Stimulated activated CD8-positive, alpha-beta memory T cell treated with anti-CD3 and anti-CD28 coated beads, Interleukin-2, amount 100 ng/mL, for 1 hour (primary cell): ENCODE results near the gene ZFYVE19.
A peak's percentile ranks its signal among the peaks of the same experiment; 100 is the strongest.

Experiments used
- DNase-seq, 2 donors: peaks; one replicate each; pipeline ENCODE4 v3.0.0-alpha.2; 2020; ENCODE audit warnings: low read depth in 2 of 2

The ZFYVE19 gene, protein sequence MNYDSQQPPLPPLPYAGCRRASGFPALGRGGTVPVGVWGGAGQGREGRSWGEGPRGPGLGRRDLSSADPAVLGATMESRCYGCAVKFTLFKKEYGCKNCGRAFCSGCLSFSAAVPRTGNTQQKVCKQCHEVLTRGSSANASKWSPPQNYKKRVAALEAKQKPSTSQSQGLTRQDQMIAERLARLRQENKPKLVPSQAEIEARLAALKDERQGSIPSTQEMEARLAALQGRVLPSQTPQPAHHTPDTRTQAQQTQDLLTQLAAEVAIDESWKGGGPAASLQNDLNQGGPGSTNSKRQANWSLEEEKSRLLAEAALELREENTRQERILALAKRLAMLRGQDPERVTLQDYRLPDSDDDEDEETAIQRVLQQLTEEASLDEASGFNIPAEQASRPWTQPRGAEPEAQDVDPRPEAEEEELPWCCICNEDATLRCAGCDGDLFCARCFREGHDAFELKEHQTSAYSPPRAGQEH

DNA sequence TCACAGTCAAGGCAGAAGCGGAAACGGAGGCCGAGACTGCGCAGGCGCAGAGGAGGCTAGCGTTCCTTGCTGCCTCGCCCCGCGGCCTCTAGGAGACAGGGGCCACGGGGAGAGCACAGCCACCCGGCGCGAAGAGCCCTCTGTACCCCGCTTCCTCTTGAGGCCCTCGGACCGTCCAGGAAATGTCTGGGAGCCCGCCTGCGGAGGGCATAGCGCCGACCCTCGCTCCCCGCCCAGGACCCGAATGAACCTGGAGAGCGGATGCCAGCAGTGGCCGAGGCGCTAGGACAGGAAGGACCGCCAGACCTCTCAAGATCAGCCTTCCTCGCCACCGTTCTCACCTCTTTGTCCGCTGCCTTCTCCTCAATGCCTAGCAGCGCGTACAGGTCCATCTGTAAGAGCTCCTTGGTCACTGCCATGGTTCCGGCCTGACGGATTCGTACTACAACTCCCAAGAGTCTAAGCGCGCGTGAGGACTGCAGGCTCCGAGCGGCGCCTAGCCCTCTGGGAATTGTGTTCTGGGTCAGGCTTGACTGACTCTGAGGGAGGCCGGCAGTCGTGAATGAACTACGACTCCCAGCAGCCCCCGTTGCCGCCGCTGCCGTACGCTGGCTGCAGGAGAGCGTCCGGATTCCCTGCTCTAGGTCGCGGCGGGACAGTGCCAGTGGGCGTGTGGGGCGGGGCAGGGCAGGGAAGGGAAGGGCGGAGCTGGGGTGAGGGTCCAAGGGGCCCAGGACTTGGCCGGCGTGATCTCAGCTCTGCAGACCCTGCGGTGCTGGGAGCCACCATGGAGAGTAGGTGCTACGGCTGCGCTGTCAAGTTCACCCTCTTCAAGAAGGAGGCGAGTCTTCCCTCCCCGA, at the start of gene ZFYVE19, which contains the start of gene DNAJC17:
Gene ZFYVE19 (plus strand): TSS at position 62 of the 860 bp plus-strand sequence. CDS start 501 bp downstream, at position 563.
Gene DNAJC17 (minus strand): TSS at position 446 of the 860 bp plus-strand sequence. CDS start 27 bp downstream, at position 419.
- DNase-seq: peak; percentile 86

DNA sequence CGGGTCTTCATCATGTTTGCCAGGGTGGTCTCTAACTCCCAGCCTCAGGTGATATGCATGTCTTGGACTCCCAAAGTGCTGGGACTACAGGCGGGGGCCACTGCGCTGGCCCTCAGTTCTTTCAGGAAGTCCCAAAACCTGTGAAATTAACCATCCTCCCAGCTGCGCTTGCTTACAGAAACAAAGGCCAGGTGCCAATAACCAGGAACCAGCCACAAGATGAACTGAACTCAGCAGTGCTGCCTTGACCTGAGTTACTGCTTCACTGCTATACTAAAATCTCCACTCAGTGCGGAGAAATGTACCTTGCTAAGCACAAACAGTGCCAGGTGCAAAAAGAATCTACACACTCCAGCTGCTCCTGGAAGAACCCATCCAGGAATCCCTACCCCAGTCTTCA, 46.9 kb upstream of the ZFYVE19 start:
- no peak for DNase-seq

DNA sequence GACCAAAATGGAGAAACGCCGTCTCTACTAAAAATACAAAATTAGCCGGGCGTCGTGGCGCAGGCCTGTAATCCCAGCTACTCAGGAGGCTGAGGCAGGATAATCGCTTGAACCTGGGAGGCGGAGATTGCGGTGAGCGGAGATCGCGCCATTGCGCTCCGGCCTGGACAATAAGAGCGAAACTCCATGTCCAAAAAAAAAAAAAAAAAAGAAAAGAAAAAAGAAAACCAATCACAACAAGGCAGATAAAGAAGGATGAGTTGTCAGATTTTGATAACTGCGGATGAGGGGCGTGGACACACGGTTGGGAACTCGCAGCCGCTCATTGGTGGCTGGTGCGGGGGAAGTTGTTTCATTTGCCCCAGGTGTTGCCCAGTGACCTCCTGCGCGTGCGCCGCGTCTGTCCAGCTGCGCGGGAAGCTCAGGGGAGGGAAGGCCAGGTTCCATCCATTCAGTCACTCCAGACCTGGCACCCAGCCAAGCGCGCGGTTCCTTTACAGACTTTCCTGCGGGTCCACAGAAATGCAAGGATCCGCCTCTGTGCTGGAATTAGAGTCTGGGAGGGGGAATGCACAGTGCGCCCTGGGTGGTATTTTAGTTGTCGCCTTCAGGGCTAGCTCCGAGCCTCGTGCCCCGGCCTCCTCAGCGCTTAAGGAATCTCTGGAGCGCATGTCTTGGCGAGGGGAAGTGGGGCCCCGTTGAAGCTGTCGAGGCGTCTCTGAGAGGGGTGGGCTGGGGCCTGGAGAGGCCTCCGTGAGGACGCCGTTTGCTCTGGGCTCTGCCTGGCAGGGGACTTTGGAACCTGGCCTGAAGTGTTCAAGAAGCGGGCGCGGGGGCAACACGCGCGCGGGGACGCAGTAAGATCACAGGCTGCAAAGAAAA, 43.7 kb upstream of the ZFYVE19 start:
- no peak for DNase-seq

DNA sequence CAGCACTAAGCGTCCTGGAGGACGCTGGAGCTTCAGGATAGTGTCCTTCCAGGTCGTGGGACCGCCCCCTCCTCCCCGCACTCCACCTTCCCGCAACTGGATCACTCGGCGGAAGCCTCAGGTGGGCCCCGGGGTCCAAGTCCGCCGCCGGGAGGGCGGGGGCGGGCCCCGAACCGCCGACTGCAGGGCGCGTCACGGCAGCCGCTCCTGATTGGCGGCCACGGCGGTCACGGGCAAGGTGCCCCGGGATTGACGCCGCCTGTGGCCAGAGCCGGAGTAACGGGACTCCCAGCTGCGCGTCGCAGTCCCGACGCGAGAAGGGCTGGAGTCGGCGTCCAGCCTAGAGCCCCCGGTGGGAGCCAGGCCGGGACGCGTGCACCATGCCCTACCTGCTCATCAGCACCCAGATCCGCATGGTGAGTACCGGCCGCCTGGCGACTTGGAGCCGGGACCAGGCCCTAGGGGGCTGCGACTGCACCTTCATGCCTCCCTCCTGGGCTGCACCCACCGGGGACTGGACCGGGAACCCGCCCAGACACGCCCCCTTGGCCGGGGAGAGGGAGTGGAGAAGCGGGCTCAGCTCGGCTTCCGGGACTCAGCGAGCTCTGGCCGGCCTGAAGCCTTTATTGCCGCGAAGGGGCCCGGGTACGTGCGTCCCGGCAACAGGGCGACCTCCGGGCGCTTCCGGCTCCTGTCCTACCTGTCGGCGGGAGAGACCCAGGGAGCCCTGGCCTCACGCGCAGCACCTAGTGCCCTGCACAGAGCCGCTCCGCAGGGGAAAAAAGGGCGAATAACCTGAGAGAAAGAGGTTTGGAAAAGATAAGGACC, 42.9 kb upstream of the ZFYVE19 start, which contains the start of gene GCHFR:
Gene GCHFR (plus strand): TSS at position 268 of the 828 bp plus-strand sequence. CDS start 113 bp downstream, at position 381.
- DNase-seq: peak in 1 of 2 donors; percentile 42

DNA sequence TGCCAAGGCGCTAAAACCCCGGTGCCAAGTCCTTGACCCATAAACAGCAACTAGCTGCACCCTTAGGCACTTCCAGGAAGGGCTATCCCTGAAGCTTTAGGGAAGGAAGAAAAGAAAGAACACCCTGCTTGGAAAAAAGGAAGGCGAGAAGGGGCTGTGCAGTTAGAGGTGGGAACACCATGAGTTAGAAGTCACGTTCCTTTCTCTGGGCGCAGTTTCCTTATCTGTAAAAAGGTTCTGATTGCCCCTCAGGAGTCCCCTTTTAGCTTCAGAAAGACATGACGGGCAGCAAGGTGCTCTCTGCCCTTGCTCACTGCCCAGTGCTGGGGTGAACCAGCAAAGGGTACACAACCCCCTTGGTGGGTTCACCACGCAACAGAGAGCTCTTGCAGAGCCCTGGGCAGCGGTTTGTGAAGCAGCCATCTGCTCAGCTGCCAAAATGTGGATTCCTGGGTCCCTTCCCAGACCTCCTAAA, 42.2 kb upstream of the ZFYVE19 start:
- no peak for DNase-seq

DNA sequence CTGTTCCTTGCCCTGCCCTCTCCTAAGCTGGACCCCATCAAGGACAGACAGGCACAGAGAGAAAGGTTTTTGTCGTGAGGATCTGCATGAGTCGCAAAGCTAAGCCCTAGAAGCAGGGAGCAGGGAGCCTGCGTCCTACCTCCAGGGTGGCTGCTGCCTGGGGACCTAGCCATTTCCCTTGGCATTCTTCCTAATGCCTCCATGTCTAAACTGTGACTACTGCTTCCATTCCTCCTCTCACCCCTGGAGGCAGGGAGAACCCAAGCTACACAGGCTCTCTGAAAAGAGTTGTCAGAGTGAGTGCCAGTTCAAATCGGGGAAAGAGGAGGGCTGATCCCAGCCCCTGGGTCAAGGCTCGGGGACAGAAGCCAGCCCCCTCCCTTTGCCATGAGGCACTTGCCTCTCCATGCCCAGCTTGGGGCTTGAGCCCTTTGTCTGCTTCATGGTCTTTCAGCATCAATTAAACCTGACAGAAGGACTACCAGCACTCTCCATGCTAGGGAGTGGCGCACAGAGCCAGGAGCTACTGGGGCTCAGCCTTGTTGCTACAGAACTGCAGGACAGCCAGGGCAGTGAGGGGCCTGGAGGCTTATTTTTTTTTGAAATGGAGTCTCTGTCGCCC, 40.6 kb upstream of the ZFYVE19 start:
- DNase-seq: no peak

DNA sequence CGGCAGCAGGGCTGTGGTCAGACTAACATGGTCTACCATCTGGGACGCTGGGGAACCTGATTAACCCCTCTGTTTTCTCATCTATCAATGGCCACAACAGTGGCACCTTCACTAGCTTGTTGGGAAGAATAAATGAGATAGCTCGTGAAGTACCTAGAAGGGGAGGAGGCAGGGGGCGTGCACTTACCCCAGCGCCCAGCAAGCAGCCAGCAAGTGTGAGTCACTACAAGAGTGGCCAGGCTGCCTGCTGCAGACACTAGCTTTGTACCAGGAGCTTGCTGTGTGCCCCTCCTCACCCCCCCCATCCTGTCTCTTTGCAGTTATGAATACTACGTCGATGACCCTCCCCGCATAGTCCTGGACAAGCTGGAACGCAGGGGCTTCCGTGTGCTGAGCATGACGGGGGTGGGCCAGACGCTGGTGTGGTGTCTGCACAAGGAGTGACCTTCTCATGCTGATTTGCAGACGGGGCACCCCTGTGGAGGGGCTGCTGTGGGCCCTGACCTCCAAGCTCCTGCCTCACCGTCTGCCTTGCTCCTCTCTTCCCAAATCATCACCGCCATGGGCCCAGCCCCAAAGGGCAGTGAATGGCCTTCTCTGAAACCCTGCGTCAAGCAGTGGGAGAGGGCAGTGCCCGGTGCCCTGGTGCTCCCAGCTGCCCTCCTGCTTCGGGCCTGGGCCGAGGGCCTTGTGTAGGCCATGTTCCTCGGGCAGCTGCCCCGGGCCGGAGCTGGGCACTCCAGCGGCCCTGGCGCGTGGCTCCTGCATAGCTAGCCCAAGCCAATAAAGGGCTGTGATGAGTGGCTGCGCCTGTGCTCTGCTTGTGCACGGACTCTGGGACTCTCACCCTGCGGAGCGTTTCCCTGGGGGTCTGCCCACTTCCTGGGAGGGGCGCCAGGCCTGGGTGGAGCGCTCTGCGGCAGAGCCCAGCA, 39.7 kb upstream of the ZFYVE19 start:
- DNase-seq: no peak

DNA sequence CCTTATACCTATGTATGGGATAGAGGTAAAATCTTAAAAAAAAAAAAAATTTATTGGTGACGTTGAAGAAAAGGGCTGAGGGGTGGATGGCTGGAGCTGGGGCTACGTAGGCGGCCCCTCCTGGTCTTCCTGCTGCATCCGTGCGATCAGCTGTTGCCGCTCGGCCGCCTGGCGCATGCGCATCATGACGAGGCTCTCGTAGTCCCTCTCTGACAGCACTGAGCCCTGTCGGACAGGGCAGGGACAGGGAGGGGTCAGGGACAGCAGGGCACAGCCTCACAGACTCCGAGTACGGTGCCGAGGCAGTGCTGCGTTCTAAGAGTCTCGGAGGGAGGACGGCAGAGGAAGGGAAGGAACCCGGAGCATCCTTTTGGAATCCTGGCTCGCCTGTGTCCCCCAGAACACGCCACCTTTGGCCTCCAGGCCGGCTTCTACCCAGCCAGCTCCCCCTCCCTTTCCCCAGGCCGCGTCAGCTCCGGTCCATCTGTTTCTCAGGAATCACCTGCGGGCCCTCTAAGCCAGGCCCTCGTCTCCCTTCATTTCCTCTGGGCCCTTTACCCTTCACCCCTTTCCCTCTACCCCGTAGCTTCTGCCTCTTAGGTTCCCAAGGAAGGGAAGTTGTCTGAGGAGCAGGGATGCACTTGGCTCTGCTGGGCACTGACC, 38.9 kb upstream of the ZFYVE19 start:
- no peak for DNase-seq

DNA sequence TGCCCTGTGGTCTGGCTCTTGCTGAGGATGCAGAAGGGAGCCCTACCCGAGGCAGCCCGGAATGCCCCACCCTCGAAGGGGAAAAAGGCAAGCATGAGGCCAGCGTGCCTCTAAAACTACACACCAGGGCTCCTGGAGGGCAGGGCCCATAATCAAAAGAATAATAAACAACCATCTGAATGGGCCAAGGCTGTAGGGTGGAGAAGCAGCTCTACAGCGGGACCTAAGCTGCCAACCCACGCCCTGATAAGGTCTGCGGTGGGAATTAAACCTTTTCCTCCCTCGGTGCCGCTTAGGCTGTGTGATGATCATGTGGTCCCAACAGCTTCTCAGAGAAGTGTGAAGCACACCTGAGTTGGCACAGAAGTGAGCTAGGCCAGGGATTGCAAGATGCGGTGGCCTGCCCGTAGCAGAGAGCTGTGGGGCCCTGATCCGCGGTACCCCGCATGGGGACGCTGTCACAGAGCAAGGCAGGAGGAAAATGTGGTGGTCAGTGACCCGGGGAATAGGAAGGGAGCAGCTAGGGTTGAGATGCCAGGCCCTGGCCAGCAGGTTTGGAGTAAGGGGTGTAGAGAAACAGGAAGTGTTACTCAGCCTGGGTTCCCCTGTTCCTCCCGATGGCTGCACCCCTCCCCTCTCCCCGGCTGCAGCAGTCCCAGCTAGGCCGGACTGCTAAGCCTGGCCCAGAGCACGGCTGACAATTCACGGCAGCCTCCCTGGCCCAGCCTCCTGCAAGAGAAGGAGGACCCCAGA, 38.2 kb upstream of the ZFYVE19 start:
- no peak for DNase-seq

DNA sequence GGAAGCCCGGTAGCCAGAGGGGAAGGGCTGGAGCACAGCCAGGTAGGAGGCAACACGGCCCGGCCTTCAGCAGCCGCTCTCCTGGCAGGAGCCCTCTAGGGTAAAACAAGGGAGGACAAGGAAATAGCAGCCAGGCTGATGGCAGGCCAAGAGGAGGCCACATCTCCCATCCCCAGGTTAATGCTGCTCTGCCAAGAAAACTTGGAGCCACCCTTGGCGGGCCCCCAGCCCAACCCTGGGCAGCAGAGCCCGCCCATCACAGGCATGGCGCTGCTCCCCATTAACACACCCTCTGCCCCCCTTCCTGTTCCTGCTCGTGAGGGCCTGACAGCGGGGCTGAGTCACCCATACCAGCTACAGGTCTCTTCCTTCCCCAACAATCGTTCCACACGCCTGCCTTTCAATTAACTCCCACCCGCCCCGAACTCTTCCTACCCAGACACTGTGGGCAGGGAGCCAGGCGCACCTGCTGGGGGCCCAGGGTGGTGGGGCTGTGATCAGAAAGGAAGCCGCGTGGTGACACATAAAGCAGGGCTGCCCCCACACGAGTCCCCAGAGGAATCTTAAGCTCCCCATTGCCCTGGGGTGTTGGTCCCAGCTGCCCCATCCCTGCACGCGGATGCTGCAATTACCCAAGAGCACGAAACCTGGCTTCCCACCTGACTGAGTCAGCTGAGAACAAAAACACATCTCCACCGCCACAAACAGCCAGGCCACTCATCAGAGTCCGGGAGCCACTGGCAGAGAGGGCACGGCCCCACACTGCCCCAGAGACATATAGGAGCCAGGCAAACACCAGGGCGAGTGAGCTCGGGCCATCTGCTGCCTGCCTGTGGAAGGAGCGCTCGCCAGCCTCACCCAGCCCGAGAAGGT, 37.4 kb upstream of the ZFYVE19 start, which contains the start of gene C15orf62:
Gene C15orf62 (plus strand): TSS at position 707 of the 873 bp plus-strand sequence. CDS start 516 bp downstream, outside the sequence.
- peak in 1 of 2 donors; percentile 34 for DNase-seq

DNA sequence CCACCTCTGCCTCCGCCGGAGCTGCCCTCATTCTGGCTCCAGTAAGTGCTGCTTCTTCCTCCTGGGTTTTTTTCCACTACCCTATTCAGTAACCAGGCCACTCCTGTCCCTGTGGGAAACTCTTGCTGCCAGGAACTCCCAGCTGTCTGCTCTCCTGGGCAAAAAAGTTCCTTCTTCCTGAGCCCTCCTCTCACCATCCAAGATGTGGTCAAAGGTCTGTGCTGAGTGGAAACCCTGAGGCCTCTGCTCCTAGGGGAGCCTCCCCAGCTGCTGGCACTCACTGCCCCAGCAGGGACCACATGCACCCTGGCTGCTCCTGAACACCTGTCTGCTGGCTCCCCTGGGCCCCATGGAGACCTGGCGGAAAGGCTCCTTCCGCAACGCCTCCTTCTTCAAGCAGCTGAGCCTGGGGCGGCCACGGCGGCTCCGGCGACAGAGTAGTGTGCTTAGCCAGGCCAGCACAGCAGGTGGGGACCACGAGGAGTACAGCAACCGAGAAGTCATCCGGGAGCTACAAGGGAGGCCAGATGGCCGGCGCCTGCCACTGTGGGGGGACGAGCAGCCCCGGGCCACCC, 36.7 kb upstream of the ZFYVE19 start:
- DNase-seq: no peak

DNA sequence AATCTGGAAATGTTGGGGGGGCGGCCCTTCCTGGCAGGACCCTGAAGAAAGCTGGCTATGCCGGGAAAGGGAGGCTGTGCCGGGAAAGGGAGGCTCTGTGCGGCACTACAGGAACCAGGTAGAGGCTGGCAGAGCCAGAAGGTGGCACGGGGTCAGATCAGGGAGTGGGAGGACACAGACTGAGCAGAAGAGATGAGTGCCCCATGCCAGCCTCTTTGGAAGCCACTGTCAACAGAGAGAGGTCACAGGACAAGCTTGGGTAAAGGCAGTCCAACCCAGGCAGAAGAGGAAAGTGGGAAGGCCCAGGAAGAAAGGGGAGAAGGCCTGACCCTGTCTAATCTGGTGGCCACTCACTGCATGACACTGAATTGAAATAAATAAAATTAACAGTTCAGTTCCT, 35.6 kb upstream of the ZFYVE19 start:
- DNase-seq: no peak

DNA sequence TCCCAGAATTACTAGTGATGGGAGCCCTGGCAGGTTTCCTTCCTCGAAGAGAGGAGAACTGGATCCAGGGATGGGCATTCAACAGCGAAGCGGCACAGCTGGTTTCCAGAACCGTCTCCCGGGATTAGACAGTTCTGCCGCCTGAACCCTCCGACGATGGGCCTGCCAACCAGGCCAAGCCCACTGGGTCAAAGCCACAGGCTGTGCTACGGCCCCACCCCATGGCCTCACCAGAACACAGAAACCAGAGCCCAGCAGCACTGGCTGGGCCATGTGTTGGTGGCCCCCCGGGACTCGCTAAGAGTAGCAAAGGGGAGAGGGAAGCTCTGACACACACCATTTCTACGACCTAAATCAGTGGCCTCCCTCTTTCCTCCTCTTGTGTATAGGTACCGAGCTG, 34.9 kb upstream of the ZFYVE19 start:
- DNase-seq: no peak

DNA sequence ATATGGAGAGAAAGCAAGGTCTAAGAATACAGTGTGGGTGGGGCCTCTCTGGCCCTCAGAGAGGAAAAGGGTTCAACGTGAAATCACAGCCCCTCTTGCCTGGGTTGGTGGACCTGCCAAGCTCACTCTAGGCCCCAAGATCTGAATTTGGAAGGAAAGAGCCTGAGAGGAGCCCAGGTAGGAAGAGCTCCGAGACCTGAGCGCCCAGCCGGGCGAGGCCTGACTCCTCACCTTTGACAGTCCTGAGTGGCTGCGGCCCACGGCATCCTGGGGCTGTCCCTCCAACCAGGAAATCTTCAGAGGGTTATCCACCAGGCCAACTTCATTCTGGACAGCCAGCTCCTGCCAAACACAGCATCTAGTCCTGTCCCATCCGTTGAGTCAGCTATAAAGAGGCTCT, 33.4 kb upstream of the ZFYVE19 start:
- DNase-seq: no peak

DNA sequence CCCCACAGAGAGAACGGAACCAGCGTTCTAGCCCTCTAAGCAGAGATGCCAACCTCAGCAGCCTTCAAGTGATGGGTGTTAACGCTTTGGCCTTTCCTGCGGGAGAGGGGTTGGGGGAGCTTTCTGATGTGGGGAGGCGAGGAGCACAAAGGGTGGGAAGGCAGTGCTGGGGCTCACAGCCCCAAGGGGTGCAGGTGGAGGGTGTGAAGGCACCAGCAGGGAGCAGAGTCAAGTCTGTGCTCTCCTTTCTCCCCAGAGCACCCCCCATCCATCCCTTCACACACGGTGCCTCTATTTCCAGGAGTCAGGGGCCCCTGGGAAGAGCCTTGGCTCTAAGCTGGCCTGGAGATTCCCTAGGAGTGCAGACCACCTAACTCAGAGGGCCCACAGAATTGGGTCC, 33.0 kb upstream of the ZFYVE19 start:
- DNase-seq: no peak

DNA sequence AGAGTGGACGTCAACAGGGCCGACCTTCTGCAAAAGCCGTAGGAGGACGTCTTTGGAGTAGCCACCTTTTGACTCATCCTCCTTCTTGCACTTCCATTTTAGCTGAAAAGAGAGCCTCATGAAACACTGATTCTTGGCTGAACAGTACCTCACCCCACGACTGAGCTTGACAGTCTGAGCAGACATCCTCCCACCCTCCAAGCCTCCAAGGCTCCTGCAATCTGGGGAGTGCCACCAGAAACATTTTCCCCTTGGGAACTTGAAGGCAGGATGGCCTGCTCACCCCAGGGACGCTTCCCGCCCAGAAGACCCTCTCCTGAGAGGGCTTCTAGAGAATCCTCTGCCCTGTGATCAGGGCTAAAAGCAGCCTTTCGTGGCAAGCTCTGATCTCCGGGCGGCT, 31.9 kb upstream of the ZFYVE19 start:
- DNase-seq: no peak
